Tibial artery (tissue), 4 donors: ENCODE data around the gene NCKAP5.

Source experiments
- DNase-seq, 2 donors: peaks; one replicate each; pipeline ENCODE4 v3.0.0-alpha.2; 2019
- H3K27ac ChIP-seq, 2 donors: fragments of 200-600 bp; sonication (generic) in 1 of 2; 1 replicate in 1 of 2; 2 replicates in 1 of 2; pipeline ENCODE4 v1.5.1; 2018 to 2019; ENCODE audit warnings: mild to moderate bottlenecking in 1 of 2
- H3K27me3 ChIP-seq, 2 donors: fragments of 200-600 bp; sonication (generic) in 1 of 2; one replicate each; pipeline versions ENCODE4 v1.5.1 to v1.6.0; 2016 to 2019
- H3K36me3 ChIP-seq, 3 donors: fragments of 200-600 bp; sonication (generic) in 2 of 3; one replicate each; pipeline ENCODE4 v1.5.1; 2016 to 2019; ENCODE audit warnings: mild to moderate bottlenecking in 2 of 3
- H3K4me1 ChIP-seq, 4 donors: fragments of 200-600 bp; sonication (generic) in 2 of 4; 1 replicate in 3 of 4; 2 replicates in 1 of 4; pipeline ENCODE4 v1.5.1; 2016 to 2019
- H3K4me3 ChIP-seq, 2 donors: fragments of 200-600 bp; sonication (generic) in 1 of 2; 1 replicate in 1 of 2; 2 replicates in 1 of 2; pipeline ENCODE4 v1.5.1; 2018 to 2019; ENCODE audit warnings: mild to moderate bottlenecking in 2 of 2
- H3K9me3 ChIP-seq, 3 donors: fragments of 200-600 bp; sonication (generic) in 1 of 3; one replicate each; pipeline ENCODE4 v1.5.1; 2016 to 2019
- intact Hi-C: fragments of 100-400 bp; cut with DNase I; formaldehyde crosslinking; loops from one replicate; pipeline ENCODE4 v1.15.0; 2023; ENCODE audit warnings: low total_unique reads
- TF ChIP-seq, protein P1 (sequence below), 2 experiments: fragments of 200-600 bp in 1 of 2; fragments of 450-650 bp in 1 of 2; IDR thresholded peaks; one replicate each; pipeline ENCODE4 v1.5.1; 2017 to 2019; ENCODE audit warnings: antibody characterized with exemption in 2 of 2, mild to moderate bottlenecking in 1 of 2, moderate library complexity in 1 of 2

NCKAP5 gene

DNA sequence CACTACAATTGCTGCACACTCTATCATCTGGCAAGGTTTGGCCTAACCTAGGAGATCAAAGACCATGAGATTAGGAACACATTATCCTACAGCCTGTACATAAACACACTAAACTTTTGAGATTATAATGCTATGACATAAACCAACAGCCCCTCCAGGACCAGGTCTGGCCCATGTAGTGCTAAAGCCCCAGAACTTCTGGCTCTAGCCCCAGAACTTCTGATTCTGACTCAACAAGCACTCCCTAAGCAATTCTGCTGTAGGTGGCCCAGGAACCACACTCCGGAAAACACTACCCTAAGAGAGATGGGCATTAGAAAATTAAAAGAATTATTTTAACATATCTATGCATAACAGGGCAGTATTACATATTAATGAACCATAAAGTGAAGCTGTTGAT is 528.7 kb downstream of the NCKAP5 start:
- no peak for DNase-seq
- Histone ChIP-seq H3K9me3 (no peaks in the 10 kb centered on the region), H3K4me3 (no peak overlapping the region), H3K27me3 (no peaks in the 10 kb centered on the region), H3K4me1 (no peaks in the 10 kb centered on the region), H3K27ac (no peak overlapping the region), H3K36me3 (no peaks in the 10 kb centered on the region)
- intact Hi-C loops = no loop called here
- TF ChIP-seq, protein P1, sequence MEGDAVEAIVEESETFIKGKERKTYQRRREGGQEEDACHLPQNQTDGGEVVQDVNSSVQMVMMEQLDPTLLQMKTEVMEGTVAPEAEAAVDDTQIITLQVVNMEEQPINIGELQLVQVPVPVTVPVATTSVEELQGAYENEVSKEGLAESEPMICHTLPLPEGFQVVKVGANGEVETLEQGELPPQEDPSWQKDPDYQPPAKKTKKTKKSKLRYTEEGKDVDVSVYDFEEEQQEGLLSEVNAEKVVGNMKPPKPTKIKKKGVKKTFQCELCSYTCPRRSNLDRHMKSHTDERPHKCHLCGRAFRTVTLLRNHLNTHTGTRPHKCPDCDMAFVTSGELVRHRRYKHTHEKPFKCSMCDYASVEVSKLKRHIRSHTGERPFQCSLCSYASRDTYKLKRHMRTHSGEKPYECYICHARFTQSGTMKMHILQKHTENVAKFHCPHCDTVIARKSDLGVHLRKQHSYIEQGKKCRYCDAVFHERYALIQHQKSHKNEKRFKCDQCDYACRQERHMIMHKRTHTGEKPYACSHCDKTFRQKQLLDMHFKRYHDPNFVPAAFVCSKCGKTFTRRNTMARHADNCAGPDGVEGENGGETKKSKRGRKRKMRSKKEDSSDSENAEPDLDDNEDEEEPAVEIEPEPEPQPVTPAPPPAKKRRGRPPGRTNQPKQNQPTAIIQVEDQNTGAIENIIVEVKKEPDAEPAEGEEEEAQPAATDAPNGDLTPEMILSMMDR (IDR thresholded peaks at IDR 0.05) = no peak

DNA sequence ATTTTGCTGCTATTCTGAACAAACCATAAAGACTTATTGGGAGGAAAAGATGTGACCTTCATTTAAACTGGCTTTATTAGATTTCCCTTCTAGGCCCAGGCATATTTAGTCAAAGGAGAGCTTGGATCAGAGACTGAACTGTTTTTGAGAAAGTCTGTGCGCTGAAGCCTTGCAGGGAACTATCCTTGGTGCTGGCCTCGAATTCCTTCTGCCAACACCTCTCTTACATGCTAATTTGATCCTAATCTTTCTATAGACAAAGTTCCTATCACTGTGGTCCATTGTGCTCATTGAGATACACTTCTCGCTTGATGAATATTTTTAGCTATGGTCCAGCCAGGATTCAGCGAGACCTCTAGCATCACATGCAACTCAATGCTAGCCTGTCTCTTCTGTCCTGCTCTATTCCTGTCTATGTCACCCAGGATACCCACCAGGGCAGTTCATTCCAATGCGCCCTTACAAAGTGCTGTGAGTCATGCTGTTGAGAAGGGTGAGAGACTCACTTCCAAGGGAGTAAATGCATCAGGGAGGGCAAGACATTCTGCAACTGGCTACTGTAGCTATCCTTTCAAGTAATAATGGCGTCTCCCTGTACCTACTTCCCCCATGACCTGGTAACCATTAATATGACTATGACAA is 541.6 kb downstream of the NCKAP5 start:
- Histone ChIP-seq H3K4me3 (no peak overlapping the region), H3K27me3 (no peaks in the 10 kb centered on the region), H3K4me1 (no peaks in the 10 kb centered on the region), H3K9me3 (no peaks in the 10 kb centered on the region), H3K27ac (no peak overlapping the region), H3K36me3 (no peaks in the 10 kb centered on the region)
- intact Hi-C loops = no loop called here
- TF ChIP-seq, protein P1 (IDR thresholded peaks at IDR 0.05) = no peak
- DNase-seq = no peak

DNA sequence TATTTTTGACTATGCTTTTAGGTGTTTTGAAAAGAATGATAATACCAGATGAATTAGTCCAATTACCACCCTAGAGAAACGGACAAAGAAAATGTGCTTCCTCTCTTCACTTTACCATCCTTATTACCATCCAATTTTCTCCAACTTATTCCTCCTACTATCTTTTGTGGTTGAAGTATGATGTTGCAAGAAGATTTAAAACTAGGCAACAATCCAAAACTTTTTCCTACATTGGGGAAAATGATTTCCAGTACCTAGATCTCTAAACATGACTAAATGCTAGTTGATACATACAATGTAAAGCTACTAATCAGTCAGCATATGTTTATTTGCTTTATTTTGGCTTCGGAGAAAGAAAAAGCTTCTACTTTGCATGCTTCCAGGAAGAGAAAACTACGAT is 543.3 kb downstream of the NCKAP5 start:
- intact Hi-C loops = no loop called here
- Histone ChIP-seq H3K27me3 (no peaks in the 10 kb centered on the region), H3K27ac (no peak overlapping the region), H3K9me3 (no peaks in the 10 kb centered on the region), H3K4me1 (no peaks in the 10 kb centered on the region), H3K36me3 (no peaks in the 10 kb centered on the region), H3K4me3 (no peak overlapping the region)
- DNase-seq = no peak
- TF ChIP-seq, protein P1 (IDR thresholded peaks at IDR 0.05) = no peak

- Histone ChIP-seq H3K27ac (no peak overlapping the region), H3K9me3 (no peaks in the 10 kb centered on the region), H3K27me3 (no peaks in the 10 kb centered on the region), H3K4me3 (no peak overlapping the region), H3K36me3 (no peaks in the 10 kb centered on the region), H3K4me1 (no peaks in the 10 kb centered on the region)
- TF ChIP-seq, protein P1 (IDR thresholded peaks at IDR 0.05) = no peak
- intact Hi-C loops = no loop called here
- DNase-seq = no peak
Observed at GRCh38 chr2:133012847-133013734, 555.2 kb downstream of the NCKAP5 start.

DNA sequence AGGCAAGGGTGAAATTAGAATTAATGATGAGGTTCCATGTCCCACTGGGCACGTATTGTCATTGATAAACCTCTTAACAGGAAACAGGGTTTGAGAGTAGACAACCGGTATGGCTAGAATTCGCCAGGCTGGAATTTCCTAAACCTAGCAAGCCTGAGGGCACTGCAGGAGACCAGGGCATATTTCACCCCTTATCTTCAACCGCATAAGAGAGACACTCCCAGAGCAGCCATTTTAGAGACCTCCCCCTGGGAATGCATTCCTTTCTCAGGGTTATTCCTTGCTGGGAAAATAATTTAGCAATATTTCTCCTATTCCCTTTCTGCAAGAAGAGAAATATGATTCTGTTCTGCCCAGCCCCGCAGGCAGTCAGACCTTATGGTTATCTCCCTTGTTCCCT is 563.6 kb downstream of the NCKAP5 start:
- Histone ChIP-seq H3K36me3 (no peaks in the 10 kb centered on the region), H3K27me3 (no peaks in the 10 kb centered on the region), H3K4me3 (no peak overlapping the region), H3K4me1 (no peaks in the 10 kb centered on the region), H3K27ac (no peak overlapping the region), H3K9me3 (peaks cover 0 to 6% (median 0%) of the 10 kb centered on the region in 3 donors)
- no peak for DNase-seq
- TF ChIP-seq, protein P1 (IDR thresholded peaks at IDR 0.05) = no peak
- intact Hi-C loops = no loop called here
